DMS 273 (cell line): ENCODE data around the gene FAM241A.
"Not testable (repeated sequence)": the region's sequence is repeated elsewhere in the genome, so short reads cannot be mapped to it uniquely, and the experiment has no call there.

ENCODE experiments used
- DNase-seq: peaks from one replicate; lab custom pipeline; 2025; ENCODE audit not compliant: unreplicated experiment; lab: John Stamatoyannopoulos, UW

FAM241A gene

GRCh38 chr4:112145326-112145789, at the start of gene FAM241A:
FAM241A (plus strand) TSS chr4:112145454; CDS start chr4:112145581, 127 bp downstream.
- peak; percentile 90 for DNase-seq

- no peak for DNase-seq
These were observed 46.3 kb upstream of the FAM241A start for GRCh38 chr4:112098841-112099530.

- DNase-seq, result peak; percentile 62
These were observed 45.5 kb upstream of the FAM241A start for GRCh38 chr4:112099701-112100297.

- DNase-seq, result no peak
These were observed 42.3 kb upstream of the FAM241A start for GRCh38 chr4:112102875-112103370.

GRCh38 chr4:112105201-112105969, 39.9 kb upstream of the FAM241A start:
- peak; percentile 32 for DNase-seq

GRCh38 chr4:112109360-112110058, 35.7 kb upstream of the FAM241A start:
- DNase-seq, result no peak

GRCh38 chr4:112110059-112110425, 35.2 kb upstream of the FAM241A start:
- DNase-seq, result no peak

- DNase-seq, result no peak
These were observed 33.9 kb upstream of the FAM241A start for GRCh38 chr4:112111306-112111705.

- DNase-seq, result not testable (repeated sequence)
These were observed 33.2 kb upstream of the FAM241A start for GRCh38 chr4:112112095-112112494.

GRCh38 chr4:112112590-112113170, 32.6 kb upstream of the FAM241A start:
- DNase-seq, result peak; percentile 73

- DNase-seq, result no peak
These were observed 31.4 kb upstream of the FAM241A start for GRCh38 chr4:112113864-112114263.

GRCh38 chr4:112114452-112114851, 30.8 kb upstream of the FAM241A start:
- no peak for DNase-seq

- no peak for DNase-seq
These were observed 26.4 kb upstream of the FAM241A start for GRCh38 chr4:112118742-112119352.

- no peak for DNase-seq
These were observed 25.9 kb upstream of the FAM241A start for GRCh38 chr4:112119353-112119783.

- no peak for DNase-seq
These were observed 25.2 kb upstream of the FAM241A start for GRCh38 chr4:112120021-112120420.

GRCh38 chr4:112125416-112125815, 19.8 kb upstream of the FAM241A start:
- DNase-seq, result no peak

GRCh38 chr4:112127048-112127637, 18.1 kb upstream of the FAM241A start:
- peak; percentile 30 for DNase-seq

- DNase-seq, result peak; percentile 37
These were observed 17.5 kb upstream of the FAM241A start for GRCh38 chr4:112127803-112128202.

- DNase-seq, result peak; percentile 39
These were observed 16.8 kb upstream of the FAM241A start for GRCh38 chr4:112128452-112128851.

- peak; percentile 70 for DNase-seq
These were observed 14.3 kb upstream of the FAM241A start for GRCh38 chr4:112130906-112131305.
